Esophagus squamous epithelium (tissue), 5 donors: ENCODE measurements around the gene SHPK. TPM values are rescaled to one million over a fixed set of nuclear protein-coding genes. Genes with fewer than 3 reads are reported as not detected.

Source experiments
- DNase-seq: peaks from one replicate; lab custom pipeline; 2025; lab: John Stamatoyannopoulos, UW
- H3K27ac ChIP-seq, 4 donors: fragments of 200-600 bp; sonication (generic); one replicate each; pipeline ENCODE4 v1.5.1; 2016 to 2019; ENCODE audit warnings: mild to moderate bottlenecking in 1 of 4
- H3K27me3 ChIP-seq, 4 donors: fragments of 200-600 bp; sonication (generic); 1 replicate in 3 of 4; 2 replicates in 1 of 4; pipeline versions ENCODE4 v1.5.1 to v1.6.0; 2017 to 2021; ENCODE audit warnings: antibody characterized with exemption in 1 of 4
- H3K36me3 ChIP-seq, 3 donors: fragments of 200-600 bp; sonication (generic); one replicate each; pipeline ENCODE4 v1.5.1; 2016 to 2019
- H3K4me1 ChIP-seq, 3 donors: fragments of 200-600 bp; sonication (generic); one replicate each; pipeline ENCODE4 v1.5.1; 2017 to 2019
- H3K4me3 ChIP-seq, 4 donors: fragments of 200-600 bp; sonication (generic); 1 replicate in 3 of 4; 2 replicates in 1 of 4; pipeline ENCODE4 v1.5.1; 2016 to 2019; ENCODE audit warnings: mild to moderate bottlenecking in 2 of 4, moderate library complexity in 1 of 4
- H3K9me3 ChIP-seq, 3 donors: fragments of 200-600 bp; sonication (generic); one replicate each; pipeline ENCODE4 v1.5.1; 2016 to 2019
- POLR2A ChIP-seq, 4 donors: fragments of 450-650 bp; IDR thresholded peaks; one replicate each; pipeline ENCODE4 v1.6.1; 2017; ENCODE audit warnings: antibody characterized with exemption in 4 of 4, mild to moderate bottlenecking in 4 of 4, moderate library complexity in 3 of 4
- WGBS, 2 donors: methylation state at CpG; one replicate each; pipeline ENCODE4 v1.1.5; 2018; 5-methylcytosine and 5-hydroxymethylcytosine counted together
- intact Hi-C: fragments of 100-400 bp; cut with DNase I; formaldehyde crosslinking; loops from one replicate; pipeline ENCODE4 v1.15.0; 2022
- total RNA-seq, 4 donors: library from RNA; depleted of rRNA; stranded (reverse); fragments of >200 nt; gene quantifications; one replicate each; pipeline ENCODE4 v1.1.0, GENCODE V29; 2016
- TF ChIP-seq, protein P1 (sequence below), 6 experiments: fragments of 450-650 bp in 4 of 6; fragments of 200-600 bp in 2 of 6; sonication (generic) in 2 of 6; IDR thresholded peaks; one replicate each; pipeline ENCODE4 v1.5.1; 2016 to 2019; ENCODE audit warnings: antibody characterized with exemption in 6 of 6, mild to moderate bottlenecking in 4 of 6, moderate library complexity in 4 of 6
- donor health status: DM: yes; HTN: yes; CAD: no.

SHPK gene
- total RNA-seq, 4 donors from 2014 or later, result 10.8 to 16.8 (median 14.3) TPM

GRCh38 chr17:3681057-3681456, 45.0 kb upstream of the SHPK start:
- DNase-seq, result no peak
- WGBS, 2 donors, result 75 to 87% methylated on average over 4 to 5 of the region's 12 CpGs
- peaks cover 0 to 45% (median 0%) of the 10 kb centered on the region in 4 donors for H3K27me3 ChIP-seq
- no peak overlapping the region for H3K27ac ChIP-seq
- no peaks in the 10 kb centered on the region for H3K9me3 ChIP-seq
- H3K4me3 ChIP-seq, result no peak overlapping the region
- no peaks in the 10 kb centered on the region for H3K36me3 ChIP-seq
- intact Hi-C loops, result no loop called here
- TF ChIP-seq POLR2A (IDR thresholded peaks at IDR 0.05), result no peak
- TF ChIP-seq, protein P1, sequence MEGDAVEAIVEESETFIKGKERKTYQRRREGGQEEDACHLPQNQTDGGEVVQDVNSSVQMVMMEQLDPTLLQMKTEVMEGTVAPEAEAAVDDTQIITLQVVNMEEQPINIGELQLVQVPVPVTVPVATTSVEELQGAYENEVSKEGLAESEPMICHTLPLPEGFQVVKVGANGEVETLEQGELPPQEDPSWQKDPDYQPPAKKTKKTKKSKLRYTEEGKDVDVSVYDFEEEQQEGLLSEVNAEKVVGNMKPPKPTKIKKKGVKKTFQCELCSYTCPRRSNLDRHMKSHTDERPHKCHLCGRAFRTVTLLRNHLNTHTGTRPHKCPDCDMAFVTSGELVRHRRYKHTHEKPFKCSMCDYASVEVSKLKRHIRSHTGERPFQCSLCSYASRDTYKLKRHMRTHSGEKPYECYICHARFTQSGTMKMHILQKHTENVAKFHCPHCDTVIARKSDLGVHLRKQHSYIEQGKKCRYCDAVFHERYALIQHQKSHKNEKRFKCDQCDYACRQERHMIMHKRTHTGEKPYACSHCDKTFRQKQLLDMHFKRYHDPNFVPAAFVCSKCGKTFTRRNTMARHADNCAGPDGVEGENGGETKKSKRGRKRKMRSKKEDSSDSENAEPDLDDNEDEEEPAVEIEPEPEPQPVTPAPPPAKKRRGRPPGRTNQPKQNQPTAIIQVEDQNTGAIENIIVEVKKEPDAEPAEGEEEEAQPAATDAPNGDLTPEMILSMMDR (IDR thresholded peaks at IDR 0.05), result no peak
- H3K4me1 ChIP-seq, result peaks cover 0 to 24% (median 8%) of the 10 kb centered on the region in 3 donors

- intact Hi-C loops, result no loop called here
- TF ChIP-seq, protein P1 (IDR thresholded peaks at IDR 0.05), result no peak
- no peak for TF ChIP-seq POLR2A (IDR thresholded peaks at IDR 0.05)
- WGBS, 2 donors, result 45 to 48% methylated on average over 11 to 14 of the region's 20 CpGs
- Histone ChIP-seq H3K4me1 (peaks cover 0 to 18% (median 8%) of the 10 kb centered on the region in 3 donors), H3K27me3 (peaks cover 0 to 36% (median 0%) of the 10 kb centered on the region in 4 donors), H3K27ac (no peak overlapping the region), H3K4me3 (no peak overlapping the region), H3K36me3 (no peaks in the 10 kb centered on the region), H3K9me3 (no peaks in the 10 kb centered on the region)
- no peak for DNase-seq
Measured at GRCh38 chr17:3679531-3680126, 43.6 kb upstream of the SHPK start.

- no peak for DNase-seq
- no peaks in the 10 kb centered on the region for H3K9me3 ChIP-seq
- 87 to 92% methylated on average over 5 to 11 of the region's 27 CpGs for WGBS, 2 donors
- no peak overlapping the region for H3K4me3 ChIP-seq
- H3K27ac ChIP-seq, result no peak overlapping the region
- peaks cover 0 to 18% (median 8%) of the 10 kb centered on the region in 3 donors for H3K4me1 ChIP-seq
- peaks cover 0 to 31% (median 0%) of the 10 kb centered on the region in 4 donors for H3K27me3 ChIP-seq
- intact Hi-C loops, result no loop called here
- H3K36me3 ChIP-seq, result no peaks in the 10 kb centered on the region
- no peak for TF ChIP-seq POLR2A (IDR thresholded peaks at IDR 0.05)
- TF ChIP-seq, protein P1 (IDR thresholded peaks at IDR 0.05), result no peak
Measured at GRCh38 chr17:3678821-3679530, 42.9 kb upstream of the SHPK start.

DNA sequence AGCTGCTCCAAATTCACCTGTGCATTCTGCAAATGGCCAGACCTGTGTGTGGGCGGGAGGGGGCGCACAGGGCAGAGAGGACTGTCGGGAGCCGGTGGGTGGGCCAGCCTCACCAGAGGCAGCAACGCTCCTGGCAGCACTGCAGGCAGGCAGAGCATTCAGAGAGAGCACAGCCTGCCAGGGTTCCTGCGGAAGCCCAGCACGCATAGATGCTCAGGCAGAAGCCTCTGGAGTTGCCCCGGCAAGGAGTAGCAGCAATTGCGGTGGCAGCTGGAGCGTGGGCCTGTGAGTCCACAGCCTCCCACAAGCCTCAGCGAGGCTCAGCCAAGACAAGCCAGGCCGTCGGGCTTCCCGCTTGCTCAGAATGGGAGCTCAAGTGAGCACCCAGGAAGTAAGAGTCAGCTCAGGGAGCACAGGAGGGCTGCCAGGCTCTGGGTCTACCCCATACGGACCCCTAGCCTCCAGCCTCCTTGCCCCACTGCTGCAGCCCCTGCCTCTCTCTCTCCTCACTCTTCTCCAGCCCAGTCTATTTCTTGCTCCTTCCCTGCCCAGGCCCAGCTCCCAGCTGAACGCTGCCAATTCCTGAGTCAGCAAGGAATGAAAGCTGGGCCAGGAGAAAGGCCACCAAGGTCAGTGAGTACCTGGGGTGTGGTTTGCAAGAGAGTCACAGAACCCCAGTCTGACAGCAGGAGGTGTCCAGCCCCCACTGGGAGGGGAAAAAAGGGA, 42.2 kb upstream of the SHPK start:
- Histone ChIP-seq H3K4me1 (peaks cover 0 to 18% (median 8%) of the 10 kb centered on the region in 3 donors), H3K27me3 (peaks cover 0 to 23% (median 0%) of the 10 kb centered on the region in 4 donors), H3K4me3 (no peak overlapping the region), H3K27ac (no peak overlapping the region), H3K36me3 (no peaks in the 10 kb centered on the region), H3K9me3 (no peaks in the 10 kb centered on the region)
- no peak for DNase-seq
- intact Hi-C loops, result no loop called here
- TF ChIP-seq POLR2A (IDR thresholded peaks at IDR 0.05), result no peak
- TF ChIP-seq, protein P1 (IDR thresholded peaks at IDR 0.05), result no peak
- 35 to 58% methylated on average over 4 to 6 of the region's 16 CpGs for WGBS, 2 donors
